Measurements from ENCODE around the gene BCAP31. TPM values are rescaled to one million over a fixed set of nuclear protein-coding genes. Genes with fewer than 3 reads are reported as not detected.
"Not testable (repeated sequence)": the region's sequence is repeated elsewhere in the genome, so short reads cannot be mapped to it uniquely, and the experiment has no call there.

Gene BCAP31
- total and polyA plus RNA-seq, 12 donors, result 121 to 343 (median 271) TPM

DNA sequence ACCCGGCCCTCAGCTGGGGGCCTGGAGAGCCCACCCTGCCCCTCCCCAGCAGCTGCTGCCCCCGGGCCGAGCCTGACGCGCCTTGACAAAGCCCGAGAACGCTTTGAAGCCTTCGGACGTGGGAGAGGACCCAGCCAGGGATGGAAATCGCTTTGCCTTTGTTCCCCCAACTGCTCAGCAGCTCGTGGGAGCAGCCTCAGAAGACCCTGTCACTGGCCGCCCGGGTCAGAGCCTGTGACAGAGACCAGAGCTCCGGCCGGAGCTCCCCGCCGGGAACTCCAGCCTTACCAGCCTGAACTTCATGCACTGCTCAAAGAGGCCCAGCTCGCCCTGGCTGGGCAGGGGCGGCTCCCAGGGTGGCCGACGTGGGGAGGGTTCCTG is 39.0 kb downstream of the BCAP31 start:
- Histone ChIP-seq H3K27ac (no peak overlapping the region), H3K9me3 (replicated peaks in 1 of 3) (no peaks in the 10 kb centered on the region), H3K27me3 (peaks cover 9% of the 10 kb centered on the region), H3K36me3 (replicated peaks in 1 of 2) (no peaks in the 10 kb centered on the region), H3K4me1 (replicated peaks in 1 of 2) (no peaks in the 10 kb centered on the region), H3K4me3 (no peak overlapping the region)
- WGBS, 4 donors, result 64 to 81% (median 71%) methylated on average over 12 to 21 of the region's 21 CpGs; no CpG with 5 or more reads in 1 of the 4 donors
- intact Hi-C loops (cut with DNase I), result no loop called here
- no peak for TF ChIP-seq CTCF (IDR thresholded peaks at IDR 0.05)
- no peak for TF ChIP-seq POLR2A (IDR thresholded peaks at IDR 0.05)
- peak in 3 of 7 donors; percentile 8 to 17 (median 11) for DNase-seq

GRCh38 chrX:153684467-153685155 is 39.6 kb downstream of the BCAP31 start:
- WGBS, 4 donors, result 53 to 71% (median 61%) methylated on average over 7 to 21 of the region's 21 CpGs

GRCh38 chrX:153683486-153683885 is 40.7 kb downstream of the BCAP31 start:
- H3K4me3 ChIP-seq; H3K27me3 ChIP-seq; H3K9me3 ChIP-seq (replicated peaks in 1 of 3); H3K36me3 ChIP-seq (replicated peaks in 1 of 2); intact Hi-C loops (cut with DNase I); H3K4me1 ChIP-seq (replicated peaks in 1 of 2); H3K27ac ChIP-seq: not testable (repeated sequence)
- DNase-seq, result peak in 4 of 7 donors; percentile 5 to 10 (median 6)
- WGBS, 4 donors, result 92 to 100% (median 97%) methylated on average over 3 to 8 of the region's 8 CpGs

More at GRCh38 chrX:153684467-153685155, 39.6 kb downstream of the BCAP31 start:
- Histone ChIP-seq H3K4me3 (no peak overlapping the region), H3K27me3 (peaks cover 9% of the 10 kb centered on the region), H3K36me3 (replicated peaks in 1 of 2) (no peaks in the 10 kb centered on the region), H3K27ac (no peak overlapping the region), H3K9me3 (replicated peaks in 1 of 3) (no peaks in the 10 kb centered on the region), H3K4me1 (replicated peaks in 1 of 2) (no peaks in the 10 kb centered on the region)
- intact Hi-C loops (cut with DNase I), result no loop called here
- TF ChIP-seq CTCF (IDR thresholded peaks at IDR 0.05), result no peak
- no peak for TF ChIP-seq POLR2A (IDR thresholded peaks at IDR 0.05)
- peak in 5 of 7 donors; percentile 3 to 13 (median 13) for DNase-seq

DNA sequence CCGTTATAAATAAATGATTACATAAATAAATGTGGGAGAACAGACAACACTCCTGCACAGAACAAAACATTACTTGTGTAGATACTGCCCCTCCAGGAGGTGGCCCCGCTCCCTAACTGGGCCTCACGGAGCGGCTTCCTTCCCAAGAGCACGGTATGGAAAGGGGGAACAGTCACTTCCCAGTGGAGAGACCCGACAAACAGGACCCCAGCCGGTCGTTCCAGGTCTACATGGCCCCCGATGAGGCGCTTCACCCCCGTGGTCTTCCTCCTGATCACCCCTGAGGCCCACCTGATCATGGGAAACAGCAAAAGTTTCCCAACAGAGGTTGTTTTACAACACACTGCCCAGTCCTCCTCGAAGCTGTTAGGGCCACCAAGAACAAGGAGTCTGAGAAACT is 43.0 kb downstream of the BCAP31 start:
- peak in 3 of 7 donors; percentile 5 to 14 (median 6) for DNase-seq

More for the DNA sequence above, 43.0 kb downstream of the BCAP31 start:
- Histone ChIP-seq H3K4me1 (replicated peaks in 1 of 2) (no peaks in the 10 kb centered on the region), H3K4me3 (no peak overlapping the region), H3K27me3 (peaks cover 13% of the 10 kb centered on the region), H3K9me3 (replicated peaks in 1 of 3) (no peaks in the 10 kb centered on the region), H3K27ac (no peak overlapping the region), H3K36me3 (replicated peaks in 1 of 2) (no peaks in the 10 kb centered on the region)
- intact Hi-C loops (cut with DNase I), result no loop called here
- 66 to 80% (median 70%) methylated on average over 7 to 12 of the region's 12 CpGs for WGBS, 4 donors
- no peak for TF ChIP-seq POLR2A (IDR thresholded peaks at IDR 0.05)
- TF ChIP-seq CTCF (IDR thresholded peaks at IDR 0.05), result no peak

Measured in adrenal gland (tissue), 12 donors.